Ishikawa (cell line): ENCODE results near the gene HNRNPLL.

Experiments used
- EP300 ChIP-seq: IDR thresholded peaks from 2 replicates; pipeline ENCODE4 v1.6.1; 2012; ENCODE audit warnings: borderline replicate concordance
- TAF1 ChIP-seq: IDR thresholded peaks from 2 replicates; pipeline ENCODE4 v1.6.1; 2012; ENCODE audit warnings: low read depth, mild to moderate bottlenecking
- YY1 ChIP-seq: IDR thresholded peaks from 2 replicates; pipeline ENCODE4 v1.6.1; 2012; ENCODE audit warnings: low read depth
- TF ChIP-seq, protein P1 (sequence below): IDR thresholded peaks from 2 replicates; pipeline ENCODE4 v1.6.1; 2012; ENCODE audit warnings: low read depth, mild to moderate bottlenecking

DNA sequence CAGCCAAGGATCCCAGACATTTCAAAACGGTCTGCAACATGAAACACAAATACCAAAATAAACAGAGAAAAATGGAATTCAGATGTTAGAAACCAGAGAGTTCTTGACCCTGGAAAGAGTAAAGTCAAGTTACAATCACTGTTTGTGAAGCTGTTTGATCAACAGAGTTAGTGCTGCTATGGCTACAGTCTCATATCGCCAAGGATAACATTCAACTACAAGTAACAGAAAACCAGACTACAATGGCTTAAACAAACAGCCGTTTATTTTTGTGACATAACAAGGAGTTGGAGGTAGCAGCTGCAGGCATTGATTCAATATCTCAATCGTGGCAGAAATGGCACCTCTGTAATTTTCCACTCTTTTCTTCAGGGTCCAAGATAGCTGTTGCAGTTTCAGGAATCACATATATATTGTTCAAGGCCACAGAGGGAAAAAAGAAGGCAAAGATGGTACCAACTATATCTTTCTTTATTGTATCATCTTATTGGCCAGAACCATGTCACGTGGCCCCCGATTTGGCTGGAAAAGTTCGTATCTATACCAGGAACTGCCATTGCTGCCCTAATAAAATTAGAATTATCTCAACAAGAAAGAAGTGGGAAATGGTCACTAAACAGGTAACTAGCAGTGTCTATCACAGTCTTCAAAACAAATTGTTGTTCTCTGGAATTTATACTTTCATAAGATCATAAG is 17.7 kb upstream of the HNRNPLL start:
- no peak for TF ChIP-seq TAF1
- TF ChIP-seq YY1, result no peak
- TF ChIP-seq, protein P1, sequence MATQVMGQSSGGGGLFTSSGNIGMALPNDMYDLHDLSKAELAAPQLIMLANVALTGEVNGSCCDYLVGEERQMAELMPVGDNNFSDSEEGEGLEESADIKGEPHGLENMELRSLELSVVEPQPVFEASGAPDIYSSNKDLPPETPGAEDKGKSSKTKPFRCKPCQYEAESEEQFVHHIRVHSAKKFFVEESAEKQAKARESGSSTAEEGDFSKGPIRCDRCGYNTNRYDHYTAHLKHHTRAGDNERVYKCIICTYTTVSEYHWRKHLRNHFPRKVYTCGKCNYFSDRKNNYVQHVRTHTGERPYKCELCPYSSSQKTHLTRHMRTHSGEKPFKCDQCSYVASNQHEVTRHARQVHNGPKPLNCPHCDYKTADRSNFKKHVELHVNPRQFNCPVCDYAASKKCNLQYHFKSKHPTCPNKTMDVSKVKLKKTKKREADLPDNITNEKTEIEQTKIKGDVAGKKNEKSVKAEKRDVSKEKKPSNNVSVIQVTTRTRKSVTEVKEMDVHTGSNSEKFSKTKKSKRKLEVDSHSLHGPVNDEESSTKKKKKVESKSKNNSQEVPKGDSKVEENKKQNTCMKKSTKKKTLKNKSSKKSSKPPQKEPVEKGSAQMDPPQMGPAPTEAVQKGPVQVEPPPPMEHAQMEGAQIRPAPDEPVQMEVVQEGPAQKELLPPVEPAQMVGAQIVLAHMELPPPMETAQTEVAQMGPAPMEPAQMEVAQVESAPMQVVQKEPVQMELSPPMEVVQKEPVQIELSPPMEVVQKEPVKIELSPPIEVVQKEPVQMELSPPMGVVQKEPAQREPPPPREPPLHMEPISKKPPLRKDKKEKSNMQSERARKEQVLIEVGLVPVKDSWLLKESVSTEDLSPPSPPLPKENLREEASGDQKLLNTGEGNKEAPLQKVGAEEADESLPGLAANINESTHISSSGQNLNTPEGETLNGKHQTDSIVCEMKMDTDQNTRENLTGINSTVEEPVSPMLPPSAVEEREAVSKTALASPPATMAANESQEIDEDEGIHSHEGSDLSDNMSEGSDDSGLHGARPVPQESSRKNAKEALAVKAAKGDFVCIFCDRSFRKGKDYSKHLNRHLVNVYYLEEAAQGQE, result no peak
- no peak for TF ChIP-seq EP300
